ENCODE results near the gene TXNIP. TPM values are rescaled to one million over a fixed set of nuclear protein-coding genes. Genes with fewer than 3 reads are reported as not detected.

Gene TXNIP
- total and polyA plus RNA-seq, 10 donors, result 446 to 2,368 (median 1,246) TPM

GRCh38 chr1:145999321-146000024, 3.1 kb upstream of the TXNIP start:
- H3K27ac ChIP-seq, result peak overlapping the region; percentile 93 to 100 (median 99)
- peaks cover 13 to 74% (median 40%) of the 10 kb centered on the region in 6 donors for H3K4me1 ChIP-seq
- H3K27me3 ChIP-seq (replicated peaks in 1 of 7), result no peaks in the 10 kb centered on the region
- no peak for DNase-seq
- H3K9me3 ChIP-seq, result no peaks in the 10 kb centered on the region
- H3K4me3 ChIP-seq, result peak overlapping the region in 3 of 8 donors; percentile 0 to 100 (median 3)
- WGBS, 5 donors, result 37 to 49% (median 46%) methylated on average over 5 of the region's 5 CpGs
- TF ChIP-seq POLR2A (IDR thresholded peaks at IDR 0.05) (peak in 2 of 3 donors; percentile 30 to 78), CTCF (IDR thresholded peaks at IDR 0.05 in 8 of 11, conservative IDR thresholded peaks at IDR 0.05 in 3 of 11) (peak in 2 of 11 experiments; percentile 13 to 26), POLR2AphosphoS5 (IDR thresholded peaks at IDR 0.05) (peak in 1 of 3 donors; percentile 98)
- peaks cover 6 to 14% (median 10%) of the 10 kb centered on the region in 6 donors for H3K36me3 ChIP-seq
- intact Hi-C loops (cut with DNase I; ENCODE audit: low total_unique reads), result no loop called here

GRCh38 chr1:145997718-145998023, 1.3 kb upstream of the TXNIP start:
- WGBS, 5 donors, result 4 to 7% (median 5%) methylated on average over 3 of the region's 3 CpGs
- no peaks in the 10 kb centered on the region for H3K27me3 ChIP-seq (replicated peaks in 1 of 7)
- no peak for DNase-seq
- no peak for TF ChIP-seq POLR2A (IDR thresholded peaks at IDR 0.05)
- no peak for TF ChIP-seq CTCF (IDR thresholded peaks at IDR 0.05 in 8 of 11, conservative IDR thresholded peaks at IDR 0.05 in 3 of 11)
- no peak for TF ChIP-seq POLR2AphosphoS5 (IDR thresholded peaks at IDR 0.05)
- H3K36me3 ChIP-seq, result peaks cover 21 to 32% (median 28%) of the 10 kb centered on the region in 6 donors
- H3K27ac ChIP-seq, result peak overlapping the region; percentile 93 to 100 (median 99)
- peaks cover 17 to 71% (median 44%) of the 10 kb centered on the region in 6 donors for H3K4me1 ChIP-seq
- no peaks in the 10 kb centered on the region for H3K9me3 ChIP-seq
- H3K4me3 ChIP-seq, result peak overlapping the region; percentile 43 to 100 (median 92)
- intact Hi-C loops (cut with DNase I; ENCODE audit: low total_unique reads), result no loop called here

GRCh38 chr1:145997016-145997717, 788 bp upstream of the TXNIP start:
- intact Hi-C loops (cut with DNase I; ENCODE audit: low total_unique reads), result no loop called here
- H3K4me1 ChIP-seq, result peaks cover 21 to 72% (median 49%) of the 10 kb centered on the region in 6 donors

More at GRCh38 chr1:145997016-145997717, 788 bp upstream of the TXNIP start:
- Histone ChIP-seq H3K36me3 (peaks cover 21 to 37% (median 33%) of the 10 kb centered on the region in 6 donors), H3K4me3 (peak overlapping the region; percentile 43 to 100 (median 92)), H3K9me3 (no peaks in the 10 kb centered on the region), H3K27me3 (replicated peaks in 1 of 7) (no peaks in the 10 kb centered on the region), H3K27ac (peak overlapping the region; percentile 93 to 100 (median 99))
- peak; percentile 1 to 63 (median 45) for TF ChIP-seq POLR2A (IDR thresholded peaks at IDR 0.05)
- TF ChIP-seq CTCF (IDR thresholded peaks at IDR 0.05 in 8 of 11, conservative IDR thresholded peaks at IDR 0.05 in 3 of 11), result no peak
- peak in 2 of 3 donors; percentile 82 to 99 for TF ChIP-seq POLR2AphosphoS5 (IDR thresholded peaks at IDR 0.05)
- 2 to 6% (median 4%) methylated on average over 12 of the region's 12 CpGs for WGBS, 5 donors
- DNase-seq, result peak; percentile 93
